ENCODE measurements around the gene MYOCD. TPM values are rescaled to one million over a fixed set of nuclear protein-coding genes. Genes with fewer than 3 reads are reported as not detected.
"Not testable (repeated sequence)": the region's sequence is repeated elsewhere in the genome, so short reads cannot be mapped to it uniquely, and the experiment has no call there.

MYOCD gene
- total RNA-seq: 4.5 TPM
- long read RNA-seq, partial matches to known transcripts: 3 of 4 reads
- long read RNA-seq, other reads (novel, unspliced or antisense): 1 of 4 reads

- DNase-seq (ENCODE audit: low spot score): no peak
Observed at GRCh38 chr17:12665263-12666210, at the start of gene MYOCD. MYOCD (plus strand) TSS chr17:12665890; CDS start chr17:12666189, 299 bp downstream.

GRCh38 chr17:12616161-12616560 lies 49.5 kb upstream of the MYOCD start:
- DNase-seq (ENCODE audit: low spot score): no peak

GRCh38 chr17:12618557-12618956 lies 47.1 kb upstream of the MYOCD start:
- no peak for DNase-seq (ENCODE audit: low spot score)

- DNase-seq (ENCODE audit: low spot score): no peak
Observed at GRCh38 chr17:12619459-12620199, 46.1 kb upstream of the MYOCD start.

- DNase-seq (ENCODE audit: low spot score): no peak
Observed at GRCh38 chr17:12620200-12620720, 45.4 kb upstream of the MYOCD start.

- DNase-seq (ENCODE audit: low spot score): no peak
Observed at GRCh38 chr17:12622726-12623125, 43.0 kb upstream of the MYOCD start.

GRCh38 chr17:12623220-12623848 lies 42.4 kb upstream of the MYOCD start:
- no peak for DNase-seq (ENCODE audit: low spot score)

- DNase-seq (ENCODE audit: low spot score): no peak
Observed at GRCh38 chr17:12624211-12624610, 41.5 kb upstream of the MYOCD start.

GRCh38 chr17:12625092-12625491 lies 40.6 kb upstream of the MYOCD start:
- no peak for DNase-seq (ENCODE audit: low spot score)

GRCh38 chr17:12627177-12627629 lies 38.5 kb upstream of the MYOCD start:
- no peak for DNase-seq (ENCODE audit: low spot score)

- no peak for DNase-seq (ENCODE audit: low spot score)
Observed at GRCh38 chr17:12627781-12628451, 37.8 kb upstream of the MYOCD start.

GRCh38 chr17:12631076-12631475 lies 34.6 kb upstream of the MYOCD start:
- DNase-seq (ENCODE audit: low spot score): no peak

- no peak for DNase-seq (ENCODE audit: low spot score)
Observed at GRCh38 chr17:12632785-12633184, 32.9 kb upstream of the MYOCD start.

- no peak for DNase-seq (ENCODE audit: low spot score)
Observed at GRCh38 chr17:12634789-12635414, 30.8 kb upstream of the MYOCD start.

GRCh38 chr17:12635996-12636395 lies 29.7 kb upstream of the MYOCD start:
- not testable (repeated sequence) for DNase-seq (ENCODE audit: low spot score)

GRCh38 chr17:12637015-12637414 lies 28.7 kb upstream of the MYOCD start:
- DNase-seq (ENCODE audit: low spot score): no peak

GRCh38 chr17:12637745-12638651 lies 27.7 kb upstream of the MYOCD start:
- no peak for DNase-seq (ENCODE audit: low spot score)

- DNase-seq (ENCODE audit: low spot score): no peak
Observed at GRCh38 chr17:12640364-12640763, 25.3 kb upstream of the MYOCD start.

GRCh38 chr17:12641084-12641483 lies 24.6 kb upstream of the MYOCD start:
- DNase-seq (ENCODE audit: low spot score): no peak

All from mesenteric fat pad (tissue), 1 donor.